Panc1 (cell line): ENCODE data around the gene EPGN. TPM values are rescaled to one million over a fixed set of nuclear protein-coding genes. Genes with fewer than 3 reads are reported as not detected.

ENCODE experiments used
- ATAC-seq: fragments of 200-7000 bp; cut with Tn5 transposase; 2 replicates; pipeline ENCODE4 v1.9.1; 2020; ENCODE audit warnings: mild to moderate bottlenecking, moderate library complexity
- BruUV-seq: library from RNA; stranded (reverse); fragments of 400-500 nt; replicated peaks from 2 replicates; lab custom pipeline; 2021; lab: Mats Ljungman, UMichigan
- CTCF ChIA-PET: fragments of 300-600 bp; sonication (Branson Sonifier 250); formaldehyde crosslinking; loops from one replicate; lab custom pipeline; 2022; ENCODE audit warnings: antibody characterized with exemption; lab: Charles Lee
- POLR2A ChIA-PET: fragments of 300-600 bp; sonication (Branson Sonifier 250); formaldehyde crosslinking; loops from one replicate; lab custom pipeline; 2022; ENCODE audit warnings: antibody characterized with exemption; lab: Charles Lee
- DNase-seq: peaks from one replicate; pipeline ENCODE4 v3.0.0-alpha.2; 2010; ENCODE audit warnings: low read depth, low spot score
- H3K27ac ChIP-seq: 2 replicates; pipeline ENCODE4 v1.5.1; 2011; ENCODE audit warnings: mild to moderate bottlenecking, low read length, inconsistent platforms
- H3K27me3 ChIP-seq: fragments of 200-500 bp; sonication (Bioruptor generic); 2 replicates; pipeline ENCODE4 v1.6.0; 2014; ENCODE audit warnings: low read length, inconsistent platforms; ENCODE audit not compliant: control insufficient read depth, insufficient read depth
- H3K36me3 ChIP-seq: fragments of 200-500 bp; sonication (Bioruptor generic); 2 replicates; pipeline ENCODE4 v1.5.1; 2014; ENCODE audit warnings: inconsistent platforms, mild to moderate bottlenecking, low read length, moderate library complexity; ENCODE audit not compliant: control insufficient read depth, insufficient read depth
- H3K4me1 ChIP-seq: 2 replicates; pipeline ENCODE4 v1.5.1; 2011; ENCODE audit warnings: inconsistent platforms, mild to moderate bottlenecking, low read length, moderate library complexity; ENCODE audit not compliant: control insufficient read depth, insufficient read depth
- H3K4me3 ChIP-seq, 2 experiments: 2 replicates each; pipeline ENCODE4 v1.5.1; 2011 to 2012; ENCODE audit warnings: low read depth in 2 of 2, low read length in 2 of 2, mild to moderate bottlenecking in 2 of 2, inconsistent platforms in 1 of 2, moderate library complexity in 1 of 2
- H3K9me3 ChIP-seq: fragments of 200-500 bp; sonication (Bioruptor generic); 2 replicates; pipeline ENCODE4 v1.5.1; 2014; ENCODE audit warnings: low read depth, mild to moderate bottlenecking, inconsistent platforms, low read length, moderate library complexity; ENCODE audit not compliant: control insufficient read depth, insufficient read depth
- CTCF ChIP-seq: fragments of 450-650 bp; IDR thresholded peaks from 2 replicates; pipeline ENCODE4 v1.5.1; 2017; ENCODE audit warnings: mild to moderate bottlenecking
- POLR2AphosphoS5 ChIP-seq: IDR thresholded peaks from 2 replicates; pipeline ENCODE4 v1.6.1; 2012; ENCODE audit warnings: mild to moderate bottlenecking, low read depth, low read length, moderate library complexity
- REST ChIP-seq, 2 experiments: IDR thresholded peaks; 2 replicates each; pipeline ENCODE4 v1.6.1; 2011 to 2012; ENCODE audit warnings: low read depth in 2 of 2, control low read depth in 1 of 2, low read length in 1 of 2, mild to moderate bottlenecking in 1 of 2, moderate library complexity in 1 of 2; ENCODE audit not compliant: insufficient read depth in 1 of 2
- SIN3A ChIP-seq: IDR thresholded peaks from 2 replicates; pipeline ENCODE4 v1.6.1; 2012; ENCODE audit warnings: low read depth, mild to moderate bottlenecking, low read length, moderate library complexity, borderline replicate concordance; ENCODE audit not compliant: insufficient read depth
- TCF7L2 ChIP-seq: IDR thresholded peaks from 2 replicates; pipeline ENCODE4 v1.6.1; 2011; ENCODE audit warnings: mild to moderate bottlenecking, low read depth, low read length, inconsistent platforms
- in situ Hi-C: cut with HindIII; loops from 2 replicates; pipeline ENCODE4 v1.10.0; 2016; ENCODE audit warnings: low sequenced_read_pairs, low pct_unique_long_range_greater_than_20kb
- intact Hi-C: fragments of 100-400 bp; cut with micrococcal nuclease; formaldehyde crosslinking; loops from one replicate; pipeline ENCODE4 v1.10.0; 2022; ENCODE audit not compliant: unreplicated experiment
- total RNA-seq: library from RNA; stranded (reverse); gene quantifications from one replicate; pipeline ENCODE4 v1.2.1, GENCODE V29; 2021; ENCODE audit not compliant: unreplicated experiment

EPGN gene
- total RNA-seq, 1 experiment from 2014 or later = not detected

GRCh38 chr4:74292111-74292870, 16.0 kb upstream of the EPGN start:
- DNase-seq (no peak), ATAC-seq (no peak)
- no TSS peak for BruUV-seq
- no peaks in the 10 kb centered on the region for H3K4me1 ChIP-seq
- no peak for TF ChIP-seq TCF7L2
- no peak overlapping the region for H3K27ac ChIP-seq
- in situ Hi-C loops (no loop called here), intact Hi-C loops (no loop called here)
- ChIA-PET CTCF (no interaction called here), POLR2A (no interaction called here)
- no peak overlapping the region for H3K4me3 ChIP-seq
- H3K27me3 ChIP-seq = no peaks in the 10 kb centered on the region
- H3K36me3 ChIP-seq = no peaks in the 10 kb centered on the region
- no peaks in the 10 kb centered on the region for H3K9me3 ChIP-seq

- no peaks in the 10 kb centered on the region for H3K36me3 ChIP-seq
- intact Hi-C loops = no loop called here
- no peak for DNase-seq
- no peak overlapping the region for H3K27ac ChIP-seq
- no TSS peak for BruUV-seq
- H3K9me3 ChIP-seq = no peaks in the 10 kb centered on the region
- no peaks in the 10 kb centered on the region for H3K4me1 ChIP-seq
- ChIA-PET CTCF (no interaction called here), POLR2A (no interaction called here)
- in situ Hi-C loops = no loop called here
- no peak for ATAC-seq
- TF ChIP-seq CTCF = no peak
- no peak for TF ChIP-seq SIN3A
- TF ChIP-seq TCF7L2 = no peak
- TF ChIP-seq REST (IDR thresholded peaks at IDR 0.05; ENCODE audit: insufficient read depth in 1 of 2, low read depth in 2 of 2, low read length in 1 of 2) = no peak
- TF ChIP-seq POLR2AphosphoS5 = no peak
- no peak overlapping the region for H3K4me3 ChIP-seq
- H3K27me3 ChIP-seq = no peaks in the 10 kb centered on the region
Measured at GRCh38 chr4:74293558-74293957, 14.7 kb upstream of the EPGN start.

GRCh38 chr4:74294681-74295080, 13.6 kb upstream of the EPGN start:
- intact Hi-C loops = no loop called here
- ATAC-seq (no peak), DNase-seq (no peak)
- in situ Hi-C loops = no loop called here
- Histone ChIP-seq H3K36me3 (no peaks in the 10 kb centered on the region), H3K27me3 (no peaks in the 10 kb centered on the region), H3K27ac (no peak overlapping the region), H3K4me3 (no peak overlapping the region), H3K4me1 (no peaks in the 10 kb centered on the region), H3K9me3 (no peaks in the 10 kb centered on the region)
- TF ChIP-seq TCF7L2 = no peak
- ChIA-PET POLR2A (no interaction called here), CTCF (no interaction called here)
- BruUV-seq = no TSS peak
